Measurements from ENCODE around the gene PAPPA2. TPM values are rescaled to one million over a fixed set of nuclear protein-coding genes. Genes with fewer than 3 reads are reported as not detected.

The PAPPA2 gene
- total RNA-seq, 1 experiment from 2014 or later = 0.81 TPM

GRCh38 chr1:176820391-176821031 lies 357.5 kb downstream of the PAPPA2 start:
- no peak overlapping the region for H3K4me3 Mint-ChIP-seq
- WGBS (ENCODE audit: extremely low coverage, insufficient read length, low lambda C conversion rate) = no CpG with 5 or more reads among the region's 5 CpGs
- H3K4ac ChIP-seq (ENCODE audit: low read depth, low read length) = no peak overlapping the region

More at GRCh38 chr1:176820391-176821031, 357.5 kb downstream of the PAPPA2 start:
- TF ChIP-seq CTCF (conservative IDR thresholded peaks at IDR 0.05) = no peak
- no peak overlapping the region for H2BK5ac ChIP-seq (ENCODE audit: insufficient read length, low read length)
- H3K9me3 ChIP-seq (ENCODE audit: control insufficient read depth, low read depth, low read length) = no peaks in the 10 kb centered on the region
- H2AK5ac ChIP-seq (ENCODE audit: insufficient read length, low read length) = no peak overlapping the region
- no peak overlapping the region for H3K27ac Mint-ChIP-seq
- H3K27me3 ChIP-seq (ENCODE audit: insufficient read depth, low read length) = no peaks in the 10 kb centered on the region
- no peak overlapping the region for H4K91ac ChIP-seq (ENCODE audit: insufficient read length, low read depth, low read length)
- no peak overlapping the region for H3K56ac ChIP-seq (ENCODE audit: insufficient read length, low read depth, low read length)
- no peak overlapping the region for H3K23ac ChIP-seq (ENCODE audit: insufficient read length, low read depth, low read length)
- H3K18ac ChIP-seq (ENCODE audit: insufficient read length, low read depth, low read length) = no peak overlapping the region
- no peaks in the 10 kb centered on the region for H3K79me1 ChIP-seq (ENCODE audit: insufficient read depth, low read depth, low read length, poor library complexity, severe bottlenecking)
- H3K27ac ChIP-seq (ENCODE audit: insufficient read length, low read depth, low read length) = no peak overlapping the region
- no peaks in the 10 kb centered on the region for H3K79me2 ChIP-seq (ENCODE audit: insufficient read depth, low read length)
- no peak overlapping the region for H4K5ac ChIP-seq (ENCODE audit: insufficient read length, low read depth, low read length)
- peaks cover 3 to 4% of the 10 kb centered on the region in 2 experiments; a peak in 2 of 4 replicates for H3K4me1 Mint-ChIP-seq
- DNase-seq = no peak
- H4K8ac ChIP-seq (replicated peaks; ENCODE audit: insufficient read length, low read depth, low read length) = no peak overlapping the region
- no peak overlapping the region for H2BK20ac ChIP-seq (ENCODE audit: low read depth, low read length, poor library complexity, severe bottlenecking)
- H3T11ph ChIP-seq (ENCODE audit: low read length) = no peak overlapping the region
- H4K20me1 ChIP-seq (ENCODE audit: control insufficient read depth, insufficient read depth, insufficient read length) = no peaks in the 10 kb centered on the region
- H3K14ac ChIP-seq (ENCODE audit: insufficient read depth, low read length) = no peak overlapping the region
- no peak overlapping the region for H2BK15ac ChIP-seq (ENCODE audit: low read depth, low read length)
- H3K27me3 Mint-ChIP-seq (ENCODE audit: low read depth) = no peaks in the 10 kb centered on the region
- no peak overlapping the region for H3K4me2 ChIP-seq (ENCODE audit: insufficient read depth, insufficient read length, low read length)
- no peak overlapping the region for H2BK12ac ChIP-seq (ENCODE audit: insufficient read length, low read depth, low read length)
- H3K23me2 ChIP-seq (ENCODE audit: insufficient read length, low read depth, low read length, poor library complexity, severe bottlenecking) = no peaks in the 10 kb centered on the region
- H2AFZ ChIP-seq (ENCODE audit: low read length) = no peak overlapping the region
- H3K9me3 Mint-ChIP-seq = no peaks in the 10 kb centered on the region; a peak in 1 of 5 replicates
- H3K9ac ChIP-seq (ENCODE audit: extremely low read depth, insufficient read length, low read length) = no peak overlapping the region
- no peak overlapping the region for H2BK120ac ChIP-seq (ENCODE audit: low read depth, low read length, poor library complexity, severe bottlenecking)
- H3K4me1 ChIP-seq (ENCODE audit: insufficient read depth, low read length) = peaks cover 4% of the 10 kb centered on the region
- H3K36me3 Mint-ChIP-seq (ENCODE audit: insufficient read depth in 1 of 3, low read depth in 3 of 3) = no peaks in the 10 kb centered on the region
